PC-9 (cell line): ENCODE results near the gene CD9.

Source experiments
- EZH2 ChIP-seq: fragments of 200-600 bp; sonication (generic); IDR thresholded peaks from 2 replicates; pipeline ENCODE4 v1.8.0; 2017; ENCODE audit warnings: antibody characterized with exemption, low read depth
- TF ChIP-seq, protein P1 (sequence below): fragments of 200-600 bp; sonication (generic); conservative IDR thresholded peaks from 2 replicates; pipeline ENCODE4 v1.6.1; 2017; ENCODE audit warnings: mixed run types, antibody characterized with exemption, mild to moderate bottlenecking, moderate library complexity

DNA sequence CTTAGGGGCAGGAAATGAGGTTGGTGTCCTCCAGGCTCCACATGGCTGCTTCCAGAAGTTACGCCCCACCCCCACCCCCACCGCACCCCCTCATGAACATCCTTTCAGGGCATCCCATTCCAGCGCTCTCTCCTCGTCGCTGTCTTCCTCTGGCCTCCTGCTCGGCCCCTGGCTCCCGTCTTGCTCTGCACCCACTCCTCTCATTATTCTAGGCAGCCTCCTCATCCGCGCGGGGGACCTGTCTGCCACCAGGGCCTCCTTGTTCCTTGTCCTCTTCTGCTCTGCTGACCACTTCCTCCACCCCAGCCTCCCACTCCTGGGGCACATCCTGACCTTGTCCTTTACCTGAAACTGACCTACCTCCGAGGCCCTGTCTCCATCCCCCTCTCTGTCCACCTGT, 80.5 kb downstream of the CD9 start:
- no peak for TF ChIP-seq EZH2
- TF ChIP-seq, protein P1, sequence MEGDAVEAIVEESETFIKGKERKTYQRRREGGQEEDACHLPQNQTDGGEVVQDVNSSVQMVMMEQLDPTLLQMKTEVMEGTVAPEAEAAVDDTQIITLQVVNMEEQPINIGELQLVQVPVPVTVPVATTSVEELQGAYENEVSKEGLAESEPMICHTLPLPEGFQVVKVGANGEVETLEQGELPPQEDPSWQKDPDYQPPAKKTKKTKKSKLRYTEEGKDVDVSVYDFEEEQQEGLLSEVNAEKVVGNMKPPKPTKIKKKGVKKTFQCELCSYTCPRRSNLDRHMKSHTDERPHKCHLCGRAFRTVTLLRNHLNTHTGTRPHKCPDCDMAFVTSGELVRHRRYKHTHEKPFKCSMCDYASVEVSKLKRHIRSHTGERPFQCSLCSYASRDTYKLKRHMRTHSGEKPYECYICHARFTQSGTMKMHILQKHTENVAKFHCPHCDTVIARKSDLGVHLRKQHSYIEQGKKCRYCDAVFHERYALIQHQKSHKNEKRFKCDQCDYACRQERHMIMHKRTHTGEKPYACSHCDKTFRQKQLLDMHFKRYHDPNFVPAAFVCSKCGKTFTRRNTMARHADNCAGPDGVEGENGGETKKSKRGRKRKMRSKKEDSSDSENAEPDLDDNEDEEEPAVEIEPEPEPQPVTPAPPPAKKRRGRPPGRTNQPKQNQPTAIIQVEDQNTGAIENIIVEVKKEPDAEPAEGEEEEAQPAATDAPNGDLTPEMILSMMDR: no peak
